Tracheal epithelial cell (primary cell): ENCODE measurements around the gene DISC1. TPM values are rescaled to one million over a fixed set of nuclear protein-coding genes. Genes with fewer than 3 reads are reported as not detected.

Source experiments
- total RNA-seq: library from RNA; depleted of rRNA; stranded (reverse); fragments of >200 nt; gene quantifications from 2 replicates; pipeline ENCODE4 v1.2.1, GENCODE V29; 2014

Gene DISC1
- 0.64 and 1.4 TPM in 2 replicates for total RNA-seq

DNA sequence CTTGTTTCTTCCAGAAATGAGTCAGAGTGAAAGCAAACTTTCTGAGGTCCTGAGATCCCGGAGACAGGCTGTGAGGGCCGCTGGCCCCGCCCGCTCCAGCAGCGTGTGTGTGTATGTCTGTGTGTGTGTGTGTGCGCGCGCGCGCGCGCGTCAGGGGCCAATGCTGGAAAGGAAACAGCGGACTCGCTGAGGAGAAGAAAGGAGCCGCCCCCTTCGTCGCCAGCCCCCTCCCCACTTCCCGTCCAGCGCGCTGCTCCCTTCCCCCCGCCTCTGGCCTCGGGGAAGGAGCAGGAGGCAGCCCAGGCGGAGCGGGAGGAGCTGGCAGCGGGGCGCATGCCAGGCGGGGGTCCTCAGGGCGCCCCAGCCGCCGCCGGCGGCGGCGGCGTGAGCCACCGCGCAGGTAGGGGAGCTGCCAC, at the start of gene DISC1:
DISC1 (plus strand) TSS at position 256 of the 416 bp plus-strand sequence; CDS start at position 334, 78 bp downstream.

Other genes with a start within 250 kb of the DISC1 start
- gene EGLN1, start 204.5 kb upstream of the DISC1 start, total RNA-seq, result 39.6 and 68.4 TPM in 2 replicates
- gene TSNAX, start 98.1 kb upstream of the DISC1 start, total RNA-seq, result 26.2 and 30.4 TPM in 2 replicates